ENCODE measurements around the gene CENPN. TPM values are rescaled to one million over a fixed set of nuclear protein-coding genes. Genes with fewer than 3 reads are reported as not detected.

The CENPN gene
- total RNA-seq, 4 donors from 2014 or later: 4.9 to 12.7 (median 8.5) TPM

DNA sequence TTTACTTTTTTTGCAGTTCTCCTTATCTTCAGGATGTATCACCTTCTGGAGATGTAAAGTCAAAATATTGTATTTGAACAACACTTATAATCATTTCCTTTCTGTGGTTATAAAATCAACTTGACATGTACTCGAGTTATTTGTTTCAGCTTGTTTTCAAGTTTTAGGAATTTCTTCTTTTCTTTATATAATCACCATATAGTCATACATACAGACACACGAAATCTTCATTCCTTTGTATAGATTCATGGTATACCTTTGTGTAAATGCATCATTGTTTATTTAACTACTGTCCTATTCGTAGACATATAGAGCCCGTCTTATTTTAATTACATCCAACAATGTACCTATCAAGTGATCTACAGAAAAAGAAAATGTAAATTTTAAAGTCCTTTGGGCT, 40.4 kb upstream of the CENPN start:
- no peak for DNase-seq
- Histone ChIP-seq H3K27ac (no peak overlapping the region), H3K4me1 (no peaks in the 10 kb centered on the region), H3K9me3 (no peaks in the 10 kb centered on the region), H3K27me3 (no peaks in the 10 kb centered on the region), H3K36me3 (no peaks in the 10 kb centered on the region), H3K4me3 (no peak overlapping the region)
- 85 to 88% methylated on average over 4 of the region's 4 CpGs for WGBS, 2 donors (ENCODE audit: low coverage in 1 of 2)
- in situ Hi-C loops (cut with MboI; ENCODE audit: low pct_ligation_motif_present in 1 of 4, low pct_unique_long_range_greater_than_20kb in 1 of 4, low sequenced_read_pairs in 3 of 4): no loop called here
- TF ChIP-seq, protein P1, sequence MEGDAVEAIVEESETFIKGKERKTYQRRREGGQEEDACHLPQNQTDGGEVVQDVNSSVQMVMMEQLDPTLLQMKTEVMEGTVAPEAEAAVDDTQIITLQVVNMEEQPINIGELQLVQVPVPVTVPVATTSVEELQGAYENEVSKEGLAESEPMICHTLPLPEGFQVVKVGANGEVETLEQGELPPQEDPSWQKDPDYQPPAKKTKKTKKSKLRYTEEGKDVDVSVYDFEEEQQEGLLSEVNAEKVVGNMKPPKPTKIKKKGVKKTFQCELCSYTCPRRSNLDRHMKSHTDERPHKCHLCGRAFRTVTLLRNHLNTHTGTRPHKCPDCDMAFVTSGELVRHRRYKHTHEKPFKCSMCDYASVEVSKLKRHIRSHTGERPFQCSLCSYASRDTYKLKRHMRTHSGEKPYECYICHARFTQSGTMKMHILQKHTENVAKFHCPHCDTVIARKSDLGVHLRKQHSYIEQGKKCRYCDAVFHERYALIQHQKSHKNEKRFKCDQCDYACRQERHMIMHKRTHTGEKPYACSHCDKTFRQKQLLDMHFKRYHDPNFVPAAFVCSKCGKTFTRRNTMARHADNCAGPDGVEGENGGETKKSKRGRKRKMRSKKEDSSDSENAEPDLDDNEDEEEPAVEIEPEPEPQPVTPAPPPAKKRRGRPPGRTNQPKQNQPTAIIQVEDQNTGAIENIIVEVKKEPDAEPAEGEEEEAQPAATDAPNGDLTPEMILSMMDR (IDR thresholded peaks at IDR 0.05): no peak
- no peak for TF ChIP-seq POLR2AphosphoS5 (IDR thresholded peaks at IDR 0.05)
- intact Hi-C loops (cut with DNase I; ENCODE audit: low total_unique reads): no loop called here

DNA sequence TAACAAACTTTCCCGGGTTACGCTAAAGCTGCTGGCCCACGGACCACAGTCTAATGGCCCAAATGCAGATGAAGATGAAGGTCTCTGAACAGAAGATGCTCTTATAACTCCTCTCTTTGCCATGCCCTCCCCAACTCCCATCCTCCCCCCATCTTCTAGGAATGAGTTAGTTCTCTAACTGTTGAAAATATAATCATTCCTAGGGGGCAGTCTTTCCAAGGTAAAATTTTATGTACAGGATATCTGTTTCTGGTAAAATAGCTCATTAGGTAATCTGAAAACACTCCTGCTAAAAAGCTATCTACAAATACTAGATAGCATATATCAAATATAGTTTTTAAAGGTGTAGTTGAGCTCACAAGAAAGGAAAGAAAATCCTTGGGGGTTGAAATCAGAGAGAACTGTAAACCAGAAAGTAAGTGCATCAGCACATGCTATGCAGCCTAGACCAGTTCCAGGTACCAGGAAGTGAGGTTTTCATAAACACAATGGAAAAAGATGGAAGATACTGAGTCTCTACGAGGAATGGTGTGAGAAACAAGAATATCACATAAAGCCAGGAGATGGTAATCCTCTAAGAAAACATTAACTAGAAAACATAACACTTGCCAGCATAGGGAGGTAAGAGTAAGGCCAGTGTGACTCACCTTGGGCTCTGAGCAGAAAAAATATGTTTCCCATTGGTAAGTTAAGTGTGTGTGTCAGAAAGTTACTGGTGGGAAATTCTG, 38.5 kb upstream of the CENPN start:
- in situ Hi-C loops (cut with MboI; ENCODE audit: low pct_ligation_motif_present in 1 of 4, low pct_unique_long_range_greater_than_20kb in 1 of 4, low sequenced_read_pairs in 3 of 4): no loop called here
- H3K4me3 ChIP-seq: no peak overlapping the region
- intact Hi-C loops (cut with DNase I; ENCODE audit: low total_unique reads): no loop called here
- TF ChIP-seq, protein P1 (IDR thresholded peaks at IDR 0.05): no peak
- TF ChIP-seq POLR2A (IDR thresholded peaks at IDR 0.05) (no peak), EP300 (IDR thresholded peaks at IDR 0.05; ENCODE audit: low read depth) (no peak), POLR2AphosphoS5 (IDR thresholded peaks at IDR 0.05) (no peak)
- WGBS, 2 donors (ENCODE audit: low coverage in 1 of 2): 82 to 86% methylated on average over 2 to 4 of the region's 4 CpGs
- H3K27ac ChIP-seq: no peak overlapping the region
- H3K36me3 ChIP-seq: no peaks in the 10 kb centered on the region
- no peaks in the 10 kb centered on the region for H3K9me3 ChIP-seq
- DNase-seq: no peak
- no peaks in the 10 kb centered on the region for H3K4me1 ChIP-seq
- H3K27me3 ChIP-seq: no peaks in the 10 kb centered on the region

DNA sequence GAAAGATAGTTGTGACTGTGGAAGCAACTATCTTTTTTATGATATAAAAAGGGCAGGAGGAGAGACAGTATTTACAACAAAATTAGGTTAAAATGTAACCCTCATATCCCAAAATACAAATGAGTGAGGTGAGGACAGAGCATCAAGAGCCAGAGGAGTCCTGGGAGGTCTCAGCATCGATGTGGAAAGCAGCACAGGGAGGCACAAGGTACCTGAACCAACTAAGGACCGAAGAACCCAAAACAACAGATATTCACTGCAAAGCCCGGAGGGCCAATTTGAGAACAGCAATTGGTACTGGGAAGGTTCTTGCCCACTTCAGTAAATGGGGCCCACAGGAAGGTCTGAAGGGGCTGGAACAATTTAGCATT, 37.9 kb upstream of the CENPN start:
- DNase-seq: no peak
- Histone ChIP-seq H3K4me3 (no peak overlapping the region), H3K27me3 (no peaks in the 10 kb centered on the region), H3K4me1 (no peaks in the 10 kb centered on the region), H3K36me3 (no peaks in the 10 kb centered on the region), H3K27ac (no peak overlapping the region), H3K9me3 (no peaks in the 10 kb centered on the region)
- 91 to 92% methylated on average over 3 of the region's 3 CpGs for WGBS, 2 donors (ENCODE audit: low coverage in 1 of 2)
- in situ Hi-C loops (cut with MboI; ENCODE audit: low pct_ligation_motif_present in 1 of 4, low pct_unique_long_range_greater_than_20kb in 1 of 4, low sequenced_read_pairs in 3 of 4) (no loop called here), intact Hi-C loops (cut with DNase I; ENCODE audit: low total_unique reads) (no loop called here)
- TF ChIP-seq EP300 (IDR thresholded peaks at IDR 0.05; ENCODE audit: low read depth) (no peak), POLR2A (IDR thresholded peaks at IDR 0.05) (no peak)

DNA sequence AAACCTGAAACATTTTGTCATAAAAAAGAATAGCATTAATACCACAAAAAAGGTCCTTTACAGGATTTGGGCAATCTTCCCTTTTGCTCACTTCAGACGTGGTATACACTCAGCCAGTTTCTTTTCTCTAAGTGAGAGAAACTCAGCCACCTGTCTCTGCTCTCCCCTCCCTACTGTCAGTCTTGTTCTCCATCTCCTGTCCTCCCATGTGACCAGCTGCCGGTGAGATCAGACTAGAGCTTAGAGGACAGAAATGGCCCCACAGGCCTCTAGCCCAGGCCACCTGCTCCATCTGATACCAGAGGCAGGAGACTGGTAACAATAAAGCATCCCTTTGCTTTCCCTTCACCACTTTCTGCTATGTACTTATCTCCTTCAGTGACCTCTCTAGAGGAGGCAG, 35.2 kb upstream of the CENPN start:
- Histone ChIP-seq H3K4me3 (no peak overlapping the region), H3K4me1 (no peaks in the 10 kb centered on the region), H3K36me3 (peaks cover 0 to 4% (median 0%) of the 10 kb centered on the region in 4 donors), H3K27me3 (no peaks in the 10 kb centered on the region), H3K27ac (no peak overlapping the region), H3K9me3 (no peaks in the 10 kb centered on the region)
- intact Hi-C loops (cut with DNase I; ENCODE audit: low total_unique reads) (no loop called here), in situ Hi-C loops (cut with MboI; ENCODE audit: low pct_ligation_motif_present in 1 of 4, low pct_unique_long_range_greater_than_20kb in 1 of 4, low sequenced_read_pairs in 3 of 4) (no loop called here)
- no peak for DNase-seq
- 70% methylated on average over 2 of the region's 2 CpGs; no CpG with 5 or more reads in 1 of the 2 donors for WGBS, 2 donors (ENCODE audit: low coverage in 1 of 2)
- TF ChIP-seq, protein P1 (IDR thresholded peaks at IDR 0.05): no peak
- no peak for TF ChIP-seq POLR2A (IDR thresholded peaks at IDR 0.05)
- TF ChIP-seq POLR2AphosphoS5 (IDR thresholded peaks at IDR 0.05): no peak
- no peak for TF ChIP-seq EP300 (IDR thresholded peaks at IDR 0.05; ENCODE audit: low read depth)

DNA sequence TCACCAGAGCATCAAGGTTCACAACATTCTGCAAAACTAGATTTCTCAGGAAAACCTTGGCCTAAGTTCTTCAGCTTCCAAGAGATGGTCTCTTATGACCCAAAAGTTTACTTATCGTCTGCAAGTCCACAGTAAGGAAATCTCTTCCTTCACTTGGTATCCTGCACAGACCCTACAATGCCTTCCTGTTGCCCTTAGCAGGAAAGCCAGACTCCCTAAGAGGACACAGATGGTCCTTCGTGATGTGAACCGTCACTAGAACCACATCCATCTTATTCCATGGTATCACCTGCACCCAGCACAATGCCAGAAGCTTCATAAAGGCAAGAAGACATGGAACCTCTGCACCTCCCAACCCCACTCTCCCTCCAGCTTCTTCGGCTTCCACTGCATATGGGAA, 34.4 kb upstream of the CENPN start:
- DNase-seq: no peak
- no peak overlapping the region for H3K27ac ChIP-seq
- no peaks in the 10 kb centered on the region for H3K9me3 ChIP-seq
- peaks cover 0 to 3% (median 0%) of the 10 kb centered on the region in 4 donors for H3K4me1 ChIP-seq
- H3K4me3 ChIP-seq: no peak overlapping the region
- in situ Hi-C loops (cut with MboI; ENCODE audit: low pct_ligation_motif_present in 1 of 4, low pct_unique_long_range_greater_than_20kb in 1 of 4, low sequenced_read_pairs in 3 of 4): no loop called here
- H3K27me3 ChIP-seq: no peaks in the 10 kb centered on the region
- 95% methylated on average over 4 of the region's 4 CpGs; no CpG with 5 or more reads in 1 of the 2 donors for WGBS, 2 donors (ENCODE audit: low coverage in 1 of 2)
- TF ChIP-seq, protein P1 (IDR thresholded peaks at IDR 0.05): no peak
- TF ChIP-seq EP300 (IDR thresholded peaks at IDR 0.05; ENCODE audit: low read depth) (no peak), POLR2A (IDR thresholded peaks at IDR 0.05) (no peak), POLR2AphosphoS5 (IDR thresholded peaks at IDR 0.05) (no peak)
- intact Hi-C loops (cut with DNase I; ENCODE audit: low total_unique reads): no loop called here
- H3K36me3 ChIP-seq: peaks cover 0 to 4% (median 0%) of the 10 kb centered on the region in 4 donors
